ENCODE measurements around the gene RBM19.

Gene RBM19

GRCh38 chr12:113958108-113958507 lies 8.0 kb downstream of the RBM19 start:
- H3K4me3 ChIP-seq (ENCODE audit: low read depth in 1 of 2, low read length in 1 of 2), result no peak overlapping the region
- peaks cover 73% of the 10 kb centered on the region for H3K36me3 ChIP-seq
- H3K27ac ChIP-seq, result no peak overlapping the region
- TF ChIP-seq CTCF (IDR thresholded peaks at IDR 0.05), result no peak
- no peaks in the 10 kb centered on the region for H3K27me3 ChIP-seq
- H3K4me1 ChIP-seq (ENCODE audit: control insufficient read depth in 1 of 2, insufficient read depth in 1 of 2, low read depth in 1 of 2, low read length in 1 of 2), result no peaks in the 10 kb centered on the region
- H3K9me3 ChIP-seq, result no peaks in the 10 kb centered on the region

- Histone ChIP-seq H3K4me1 (ENCODE audit: control insufficient read depth in 1 of 2, insufficient read depth in 1 of 2, low read depth in 1 of 2, low read length in 1 of 2) (no peaks in the 10 kb centered on the region), H3K4me3 (ENCODE audit: low read depth in 1 of 2, low read length in 1 of 2) (no peak overlapping the region), H3K36me3 (peaks cover 76% of the 10 kb centered on the region), H3K9me3 (no peaks in the 10 kb centered on the region), H3K27me3 (no peaks in the 10 kb centered on the region), H3K27ac (no peak overlapping the region)
- TF ChIP-seq CTCF (IDR thresholded peaks at IDR 0.05), result no peak
Measured at GRCh38 chr12:113957627-113958026, 8.5 kb downstream of the RBM19 start.

GRCh38 chr12:113955109-113955970 lies 10.8 kb downstream of the RBM19 start:
- Histone ChIP-seq H3K4me1 (ENCODE audit: control insufficient read depth in 1 of 2, insufficient read depth in 1 of 2, low read depth in 1 of 2, low read length in 1 of 2) (peaks cover under 1 to 3% of the 10 kb centered on the region in 2 experiments), H3K36me3 (peaks cover 70% of the 10 kb centered on the region), H3K4me3 (ENCODE audit: low read depth in 1 of 2, low read length in 1 of 2) (no peak overlapping the region), H3K9me3 (no peaks in the 10 kb centered on the region), H3K27ac (no peak overlapping the region), H3K27me3 (no peaks in the 10 kb centered on the region)
- no peak for TF ChIP-seq CTCF (IDR thresholded peaks at IDR 0.05)

GRCh38 chr12:113954547-113954946 lies 11.6 kb downstream of the RBM19 start:
- H3K36me3 ChIP-seq, result peaks cover 62% of the 10 kb centered on the region

GRCh38 chr12:113950873-113951272 lies 15.3 kb downstream of the RBM19 start:
- Histone ChIP-seq H3K9me3 (no peaks in the 10 kb centered on the region), H3K4me3 (ENCODE audit: low read depth in 1 of 2, low read length in 1 of 2) (no peak overlapping the region), H3K27ac (no peak overlapping the region), H3K36me3 (peaks cover 65% of the 10 kb centered on the region), H3K4me1 (ENCODE audit: control insufficient read depth in 1 of 2, insufficient read depth in 1 of 2, low read depth in 1 of 2, low read length in 1 of 2) (peaks cover 12 to 16% of the 10 kb centered on the region in 2 experiments), H3K27me3 (no peaks in the 10 kb centered on the region)
- no peak for TF ChIP-seq CTCF (IDR thresholded peaks at IDR 0.05)

More at GRCh38 chr12:113954547-113954946, 11.6 kb downstream of the RBM19 start:
- no peaks in the 10 kb centered on the region for H3K9me3 ChIP-seq
- peaks cover 8 to 11% of the 10 kb centered on the region in 2 experiments for H3K4me1 ChIP-seq (ENCODE audit: control insufficient read depth in 1 of 2, insufficient read depth in 1 of 2, low read depth in 1 of 2, low read length in 1 of 2)
- no peak overlapping the region for H3K4me3 ChIP-seq (ENCODE audit: low read depth in 1 of 2, low read length in 1 of 2)
- no peak for TF ChIP-seq CTCF (IDR thresholded peaks at IDR 0.05)
- H3K27me3 ChIP-seq, result no peaks in the 10 kb centered on the region
- no peak overlapping the region for H3K27ac ChIP-seq

Measured in neutrophil (primary cell).